GM19351 (cell line): ENCODE results near the gene GRIN2A.

Source experiments
- ATAC-seq: cut with Tn5 transposase; IDR thresholded peaks from one replicate; pipeline ENCODE4 v1.9.1; 2021; ENCODE audit warnings: mild to moderate bottlenecking, moderate library complexity; ENCODE audit not compliant: unreplicated experiment

Gene GRIN2A

GRCh38 chr16:10188236-10188635, 6.0 kb upstream of the GRIN2A start:
- ATAC-seq, result no peak

- ATAC-seq, result peak; percentile 57
These were observed 749 bp downstream of the GRIN2A start for GRCh38 chr16:10181196-10182162.

GRCh38 chr16:10180771-10181163, 1.5 kb downstream of the GRIN2A start:
- ATAC-seq, result no peak

GRCh38 chr16:10180042-10180770, 2.0 kb downstream of the GRIN2A start:
- no peak for ATAC-seq

DNA sequence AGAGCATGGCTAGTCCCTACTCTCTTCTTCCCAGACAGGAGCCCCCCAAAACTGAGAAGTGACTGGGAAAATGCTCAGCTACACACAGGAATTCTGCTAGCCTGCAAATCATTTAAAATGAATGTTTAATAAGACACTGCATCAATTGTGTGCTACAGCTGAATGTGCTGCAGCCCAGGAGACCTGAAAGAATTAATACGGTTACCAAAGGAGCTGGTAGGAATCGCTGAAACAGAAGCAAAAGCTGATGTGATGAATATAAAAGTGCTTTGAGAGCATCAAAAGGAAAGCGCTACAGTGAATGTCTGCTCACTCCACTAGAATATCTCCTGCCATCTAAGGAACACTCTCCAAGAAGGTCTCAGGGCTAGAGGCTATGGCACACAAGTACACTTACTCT, 3.7 kb downstream of the GRIN2A start:
- no peak for ATAC-seq

DNA sequence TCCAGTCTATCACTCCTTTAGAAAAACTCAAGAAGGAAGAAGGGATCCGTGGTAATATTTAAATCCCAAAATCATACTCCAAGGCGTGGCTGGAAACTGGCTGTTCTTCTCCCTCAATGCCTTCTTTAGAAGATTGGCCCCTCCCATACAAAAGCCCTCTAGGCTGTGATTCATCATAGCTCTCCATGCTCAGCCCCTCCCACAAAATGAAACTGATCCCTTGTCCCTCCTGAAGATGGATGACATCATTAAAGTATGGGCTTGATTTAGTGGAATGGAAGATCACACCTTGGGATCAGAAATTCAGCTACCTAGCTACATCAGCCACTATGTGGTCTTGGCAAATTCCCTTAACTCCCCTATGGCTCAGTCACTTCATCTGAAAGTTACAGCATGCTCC, 4.1 kb downstream of the GRIN2A start:
- no peak for ATAC-seq

DNA sequence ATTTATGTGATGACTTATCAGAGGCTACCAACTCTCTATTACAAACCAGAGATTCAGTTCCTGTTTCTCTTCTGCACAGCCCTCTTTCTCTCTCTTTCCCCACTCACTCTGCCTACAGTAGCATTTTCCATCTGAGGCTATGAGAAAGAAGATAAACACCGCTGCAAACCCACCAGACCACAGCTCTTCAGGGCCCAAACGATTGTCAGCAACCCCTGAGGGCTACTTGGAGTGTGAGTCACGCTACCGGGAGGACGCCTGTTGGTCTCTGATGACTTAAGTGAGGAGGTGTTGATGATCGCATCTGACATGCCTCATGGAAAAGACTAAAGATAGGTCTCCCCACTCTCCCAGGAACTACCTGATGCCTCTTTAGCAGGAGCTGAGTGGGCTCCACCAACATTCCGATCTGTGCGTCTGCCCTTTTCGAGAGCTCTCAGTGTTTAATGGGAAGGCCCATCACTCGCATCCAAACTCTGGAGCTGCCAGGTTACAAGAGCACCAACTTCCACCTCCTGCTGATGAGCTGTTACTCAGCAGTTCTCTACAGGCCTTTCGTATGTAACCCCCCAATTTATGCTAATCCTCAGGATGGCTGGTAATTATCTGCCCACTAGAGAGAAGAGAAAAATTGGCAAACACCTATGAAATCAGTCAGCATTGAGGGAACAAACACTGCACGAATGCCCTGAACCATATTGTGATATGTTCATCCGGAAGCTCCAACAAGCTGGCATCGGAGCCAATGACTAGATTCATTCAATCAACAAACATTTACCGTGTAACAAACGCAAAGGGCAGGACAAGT, 9.2 kb downstream of the GRIN2A start:
- peak; percentile 88 for ATAC-seq

GRCh38 chr16:10171221-10171620, 11.0 kb downstream of the GRIN2A start:
- no peak for ATAC-seq

- ATAC-seq, result no peak
These were observed 12.3 kb downstream of the GRIN2A start for GRCh38 chr16:10169904-10170410.

GRCh38 chr16:10169031-10169430, 13.2 kb downstream of the GRIN2A start:
- no peak for ATAC-seq

- no peak for ATAC-seq
These were observed 14.0 kb downstream of the GRIN2A start for GRCh38 chr16:10168258-10168657.

DNA sequence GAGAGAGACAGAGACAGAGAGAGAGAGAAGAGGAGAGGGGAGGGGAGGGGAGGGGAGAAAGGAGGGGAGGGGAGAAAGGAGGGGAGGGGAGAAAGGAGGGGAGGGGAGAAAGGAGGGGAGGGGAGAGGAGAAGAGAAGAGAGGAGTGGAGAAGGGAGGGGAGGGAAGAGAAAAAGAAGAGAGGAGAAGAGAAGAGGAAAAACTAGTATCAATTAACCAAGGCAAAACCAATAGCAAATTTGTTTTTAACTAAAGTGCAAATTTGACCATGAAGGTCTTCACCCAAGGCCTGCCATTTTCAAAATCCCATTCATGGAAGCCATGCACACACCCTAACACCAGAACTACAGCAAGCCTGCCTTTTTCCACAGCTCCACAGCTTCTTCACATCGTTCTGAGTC, 16.6 kb downstream of the GRIN2A start:
- no peak for ATAC-seq

DNA sequence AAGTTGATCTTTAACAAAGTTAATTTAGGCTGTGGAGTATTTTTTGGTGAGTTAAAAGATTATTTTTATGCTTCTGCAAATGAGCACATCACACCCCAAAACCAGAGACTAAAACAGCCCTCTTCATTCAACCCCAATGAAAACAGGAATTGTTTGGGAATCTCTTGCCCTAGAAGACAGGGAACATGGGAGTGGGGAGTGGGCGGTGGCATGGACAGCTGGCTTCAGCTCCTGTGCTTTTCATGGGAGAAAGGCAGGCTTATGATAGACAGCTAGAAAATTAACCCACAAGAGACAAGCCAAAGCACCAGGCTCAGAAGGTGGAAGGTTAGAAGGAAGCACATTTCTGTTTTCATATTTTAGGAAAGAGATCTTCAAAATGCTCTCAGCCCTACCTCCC, 19.2 kb downstream of the GRIN2A start:
- no peak for ATAC-seq

DNA sequence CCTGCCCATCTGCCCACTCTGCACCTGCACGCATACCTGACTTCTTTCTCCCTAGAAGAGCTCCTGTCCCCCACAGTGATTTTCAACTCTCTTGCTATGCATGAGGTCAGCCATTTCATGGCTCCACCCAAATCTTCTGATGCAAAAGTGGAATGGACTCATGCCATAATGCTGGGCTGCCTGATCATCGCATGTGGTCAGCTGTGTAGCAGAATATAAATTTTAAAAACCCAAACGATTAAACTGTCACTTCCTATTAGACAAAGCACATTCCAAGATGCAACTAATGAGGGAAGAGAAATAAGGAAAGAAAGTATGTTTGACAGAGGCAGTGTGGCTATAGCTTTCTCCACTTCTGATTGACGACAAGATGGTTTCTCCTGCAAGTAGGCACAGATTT, 26.1 kb downstream of the GRIN2A start:
- ATAC-seq, result no peak

GRCh38 chr16:10154389-10154788, 27.8 kb downstream of the GRIN2A start:
- no peak for ATAC-seq

DNA sequence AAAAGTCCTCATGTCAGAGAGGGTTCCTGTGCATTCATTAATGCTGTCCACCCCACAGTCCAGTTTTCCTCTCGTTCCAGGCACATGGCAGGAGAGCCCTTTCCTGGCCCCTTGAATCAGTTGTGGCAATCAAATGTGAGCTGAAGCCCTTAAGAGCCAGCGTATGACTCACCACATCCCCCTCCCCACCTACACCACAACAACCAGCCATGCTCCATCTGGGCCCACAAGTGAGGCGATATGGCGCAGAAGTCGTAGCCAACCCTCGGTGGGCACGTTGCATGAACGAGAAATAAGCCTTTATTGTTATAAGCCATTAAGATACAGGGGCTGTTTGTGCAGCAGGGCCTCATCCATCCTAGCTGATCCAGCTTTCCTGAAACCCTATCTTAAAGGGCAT, 28.2 kb downstream of the GRIN2A start:
- no peak for ATAC-seq

- ATAC-seq, result no peak
These were observed 30.5 kb downstream of the GRIN2A start for GRCh38 chr16:10151718-10152117.

DNA sequence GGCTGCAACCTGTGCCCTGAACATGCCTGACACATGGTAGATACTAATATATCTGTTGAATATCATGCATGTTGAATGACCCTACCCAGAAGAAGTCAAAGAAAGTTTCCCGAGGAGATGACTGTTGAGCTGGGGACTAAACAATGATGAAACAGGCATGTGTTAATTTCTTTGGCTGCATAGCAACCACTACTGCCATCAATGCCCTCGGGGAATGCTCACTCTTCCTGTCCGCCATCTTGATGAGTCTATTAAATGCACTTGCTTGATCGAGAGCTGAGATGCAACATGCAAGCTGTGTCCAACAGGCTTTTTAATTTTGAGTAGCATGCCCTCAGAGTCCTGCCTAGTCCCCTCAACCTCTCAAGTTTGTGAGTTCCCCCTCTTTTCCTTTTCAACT, 31.3 kb downstream of the GRIN2A start:
- no peak for ATAC-seq

- ATAC-seq, result no peak
These were observed 36.6 kb downstream of the GRIN2A start for GRCh38 chr16:10145542-10146035.

GRCh38 chr16:10141671-10142070, 40.6 kb downstream of the GRIN2A start:
- ATAC-seq, result no peak

- no peak for ATAC-seq
These were observed 43.3 kb downstream of the GRIN2A start for GRCh38 chr16:10138881-10139280.
